Pulmonary artery endothelial cell (primary cell): ENCODE data around the gene JAKMIP3. TPM values are rescaled to one million over a fixed set of nuclear protein-coding genes. Genes with fewer than 3 reads are reported as not detected.

ENCODE experiments used
- DNase-seq: peaks from one replicate; pipeline ENCODE4 v3.0.0-alpha.2; 2011; ENCODE audit warnings: low read depth, low spot score
- total RNA-seq: library from RNA; depleted of rRNA; stranded (reverse); fragments of >200 nt; gene quantifications from 2 replicates; pipeline ENCODE4 v1.2.3, GENCODE V29; 2014

JAKMIP3 gene
- total RNA-seq, 1 donor from 2014 or later, result 0.07 TPM

DNA sequence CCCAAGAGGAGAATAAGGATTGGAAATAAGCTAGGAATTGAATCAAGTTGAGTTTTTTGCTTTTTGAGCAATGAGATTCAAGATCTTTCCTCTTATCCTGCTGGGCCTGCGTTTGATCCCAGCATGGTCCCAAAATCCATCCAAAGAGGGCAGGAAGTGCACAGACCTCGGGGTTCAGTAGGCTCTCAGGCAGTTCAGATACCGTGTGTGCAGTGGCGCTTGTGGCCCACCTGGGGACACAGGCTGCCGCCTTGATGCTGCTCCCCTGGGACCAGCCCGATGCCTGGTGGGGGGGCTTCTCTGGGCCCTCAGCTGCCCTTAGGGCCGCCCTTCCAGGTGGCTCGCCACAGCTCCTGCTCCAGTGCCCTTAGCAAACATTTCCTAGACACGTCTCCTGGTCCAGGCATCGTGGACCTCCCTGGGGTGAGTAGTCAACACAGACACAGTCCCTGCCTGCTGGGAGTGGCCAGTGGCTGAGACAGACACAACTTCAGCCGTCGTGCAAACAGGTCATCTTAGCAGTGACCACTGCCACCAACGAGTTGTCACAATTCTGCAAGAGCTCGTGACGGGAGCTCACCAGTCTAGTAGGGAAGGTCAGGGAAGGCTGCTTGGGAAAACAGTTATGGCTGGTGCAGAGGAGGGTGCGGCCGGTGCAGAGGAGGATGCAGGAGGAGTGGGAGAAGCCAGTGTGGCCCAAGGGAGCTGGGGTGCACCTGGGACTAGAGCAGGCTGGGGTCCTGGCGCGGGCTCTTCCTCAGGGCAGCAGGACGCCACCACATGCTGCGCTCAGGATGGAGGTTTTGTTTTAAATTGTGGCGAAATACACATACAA lies 21.7 kb upstream of the JAKMIP3 start:
- DNase-seq, result no peak

- no peak for DNase-seq
These were observed 20.9 kb upstream of the JAKMIP3 start for GRCh38 chr10:132044803-132045202.

GRCh38 chr10:132045324-132045723 lies 20.4 kb upstream of the JAKMIP3 start:
- DNase-seq, result no peak

DNA sequence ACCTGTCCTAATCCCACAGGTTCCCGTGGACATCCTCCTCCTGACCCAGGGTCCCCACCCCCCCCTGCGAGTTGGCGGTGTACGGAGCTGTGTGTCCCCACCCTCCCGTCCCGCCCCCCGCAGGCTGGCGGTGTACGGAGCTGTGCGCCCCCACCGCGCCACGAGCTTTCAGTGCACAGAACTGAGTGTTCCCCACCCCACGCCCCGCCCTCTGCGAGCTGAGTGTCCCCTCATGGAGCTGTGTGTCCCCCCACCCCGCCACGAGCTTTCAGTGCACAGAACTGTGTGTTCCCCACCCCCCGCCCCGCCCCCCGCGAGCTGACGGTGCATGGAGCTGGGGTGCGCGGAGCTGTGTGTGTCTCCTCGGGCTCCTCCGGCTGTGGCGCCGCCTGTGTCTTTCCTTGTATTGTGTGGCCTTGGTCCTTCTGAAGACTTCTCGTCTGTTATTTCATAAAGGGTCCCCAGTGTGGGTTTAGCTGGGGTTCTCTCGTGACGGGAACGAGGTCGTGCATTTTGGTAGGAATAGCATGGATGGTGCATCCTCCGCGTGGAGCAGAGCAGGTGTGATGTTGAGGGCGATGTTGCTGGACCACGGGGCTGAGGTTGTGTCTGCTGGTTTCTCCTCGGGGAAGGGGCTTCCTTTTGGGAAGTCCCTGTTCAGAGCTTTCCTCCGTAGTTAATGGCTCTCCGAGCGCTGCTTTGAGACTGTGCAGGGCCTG lies 18.0 kb upstream of the JAKMIP3 start:
- DNase-seq, result no peak

DNA sequence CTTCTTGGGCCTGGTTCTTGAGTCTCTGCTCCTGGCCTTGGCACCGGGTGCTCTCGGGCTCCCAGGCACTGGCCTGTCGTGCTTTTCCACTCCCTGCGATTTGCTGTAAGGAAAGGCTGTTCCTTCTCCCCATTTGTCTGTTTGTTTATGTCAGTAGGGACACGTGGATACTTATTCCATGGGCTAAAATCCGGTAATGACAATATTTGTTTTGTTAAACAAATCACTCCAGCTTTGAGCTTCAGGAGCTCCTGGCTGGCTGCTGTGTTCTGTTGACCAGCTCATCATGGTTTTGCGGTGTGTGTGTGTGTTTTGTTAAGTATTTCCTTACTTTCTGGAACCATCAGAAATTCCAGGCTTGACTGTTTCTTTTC lies 17.5 kb upstream of the JAKMIP3 start:
- no peak for DNase-seq

DNA sequence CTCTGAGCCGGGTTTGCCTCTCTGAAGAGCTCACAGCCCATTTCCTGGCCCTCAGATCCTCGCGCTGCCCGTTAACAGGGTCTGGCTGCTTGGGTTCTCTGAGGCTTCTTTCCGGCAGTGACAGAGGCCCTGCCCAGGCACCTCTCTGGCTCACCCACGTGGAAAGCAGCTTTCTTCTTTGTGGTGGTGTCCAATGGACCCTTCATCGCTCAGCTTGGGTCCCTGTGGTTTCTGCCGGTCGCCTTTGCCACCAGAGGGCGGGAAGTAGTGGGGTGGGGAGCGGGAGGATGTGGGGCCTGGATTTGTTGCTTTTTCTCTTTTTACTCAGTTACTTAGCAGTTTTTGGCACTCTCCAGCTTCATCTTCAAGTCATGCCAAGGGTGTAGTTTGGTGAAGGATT lies 15.6 kb upstream of the JAKMIP3 start:
- no peak for DNase-seq

GRCh38 chr10:132052124-132052523 lies 13.6 kb upstream of the JAKMIP3 start:
- DNase-seq, result no peak

- no peak for DNase-seq
These were observed 11.2 kb upstream of the JAKMIP3 start for GRCh38 chr10:132054564-132054963.

GRCh38 chr10:132055616-132056015 lies 10.1 kb upstream of the JAKMIP3 start:
- no peak for DNase-seq

GRCh38 chr10:132056663-132057062 lies 9.1 kb upstream of the JAKMIP3 start:
- no peak for DNase-seq

- no peak for DNase-seq
These were observed 8.5 kb upstream of the JAKMIP3 start for GRCh38 chr10:132057191-132057681.

- no peak for DNase-seq
These were observed 7.5 kb upstream of the JAKMIP3 start for GRCh38 chr10:132058111-132058745.

DNA sequence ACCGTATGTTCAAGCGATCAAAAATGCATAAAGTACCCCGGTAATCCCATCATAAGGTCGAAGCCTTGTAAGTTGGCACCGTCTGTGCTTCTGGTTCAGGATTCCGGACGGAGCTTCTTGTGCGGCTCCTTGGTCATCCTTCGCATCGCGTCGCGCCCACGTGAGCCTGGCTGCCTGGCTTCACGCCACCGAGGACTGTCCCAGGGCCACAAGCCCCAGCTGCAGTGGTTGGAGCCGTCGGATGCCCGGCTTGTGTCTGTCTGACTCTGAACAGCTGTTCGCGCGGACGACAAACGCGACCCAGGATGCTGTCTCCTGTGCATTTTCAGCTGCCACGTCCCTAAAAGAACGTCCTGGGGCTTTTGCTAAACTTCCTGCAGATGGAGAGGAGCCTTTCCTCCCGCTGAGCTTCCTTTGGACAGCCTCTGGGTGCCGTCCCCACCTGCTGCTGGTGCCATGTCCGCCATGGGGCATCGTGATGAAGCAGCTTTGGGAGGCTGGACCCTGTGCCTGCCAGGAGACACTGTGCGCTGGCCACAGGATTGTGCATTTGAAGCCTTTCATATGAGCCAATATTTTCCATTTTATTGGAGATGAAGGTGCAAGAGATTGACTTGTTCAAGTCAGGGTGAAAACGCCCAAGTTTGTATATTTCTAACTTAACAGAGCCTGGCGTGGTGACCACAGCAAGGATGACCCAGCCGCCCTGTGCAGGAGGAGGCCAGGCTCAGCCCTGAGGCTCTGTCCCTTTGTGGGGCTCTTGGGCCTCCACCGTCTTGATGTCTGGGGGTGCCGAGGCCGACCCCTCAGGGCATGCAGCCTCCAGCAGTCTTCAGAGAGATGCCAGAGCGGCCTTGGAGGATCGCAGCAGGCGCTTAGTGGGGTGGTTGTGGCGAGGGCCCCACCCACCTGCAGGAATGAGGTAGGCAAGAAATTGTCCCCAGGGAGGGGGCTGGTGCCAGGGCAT lies 6.7 kb upstream of the JAKMIP3 start:
- no peak for DNase-seq

DNA sequence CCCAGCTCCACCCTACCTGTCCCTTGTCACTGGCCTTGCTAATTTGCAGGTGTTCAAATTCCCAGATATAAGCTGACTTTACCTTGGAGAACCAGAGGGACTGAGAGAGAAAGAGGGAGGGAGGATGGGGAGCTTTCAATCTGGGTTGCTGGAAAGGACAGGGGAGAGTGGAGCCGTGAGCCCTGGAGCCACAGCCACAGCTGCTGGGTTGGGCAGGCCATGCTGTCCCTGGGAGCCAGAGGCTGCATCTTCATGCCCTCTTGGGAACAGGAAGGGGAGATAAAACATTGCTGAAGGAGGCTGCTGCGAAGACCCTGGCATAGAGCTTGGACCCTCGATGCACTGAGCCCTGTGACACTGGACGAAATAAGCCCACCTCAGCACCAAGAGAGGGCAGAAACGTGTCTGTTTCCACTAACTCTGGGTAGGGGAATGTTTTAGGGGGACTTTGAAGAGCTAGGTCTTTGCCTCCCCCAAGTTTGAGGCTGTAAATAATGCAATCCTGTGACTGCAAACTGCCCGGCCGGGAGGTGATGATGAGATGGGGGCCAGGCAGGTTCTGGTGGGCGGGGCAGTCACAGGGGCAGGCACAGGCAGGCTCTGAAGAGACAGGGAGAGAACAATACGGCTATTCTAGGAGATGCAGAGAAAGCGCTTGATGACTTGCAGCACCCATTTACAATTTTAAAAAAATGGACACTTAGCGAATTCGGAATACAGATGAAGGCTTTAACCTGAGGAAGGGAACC lies 5.8 kb upstream of the JAKMIP3 start:
- DNase-seq, result no peak

DNA sequence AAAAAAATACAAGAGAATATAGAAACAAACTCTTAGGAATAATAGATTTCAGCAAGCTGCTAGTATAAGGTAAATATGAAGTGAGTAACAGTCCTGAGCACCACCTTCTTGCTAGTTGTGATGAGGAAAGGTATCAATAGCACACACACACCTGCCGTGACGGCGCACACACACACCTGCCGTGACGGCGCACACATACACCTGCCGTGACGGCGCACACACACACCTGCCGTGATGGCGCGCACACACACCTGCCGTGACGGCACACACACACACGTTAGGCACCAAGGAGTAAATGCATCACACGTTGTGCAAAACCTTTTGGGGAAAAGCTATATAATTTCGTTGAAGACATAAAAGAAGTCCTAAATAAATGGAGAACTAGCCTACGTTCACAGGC lies 4.7 kb upstream of the JAKMIP3 start:
- no peak for DNase-seq

GRCh38 chr10:132061465-132061864 lies 4.3 kb upstream of the JAKMIP3 start:
- DNase-seq, result no peak

DNA sequence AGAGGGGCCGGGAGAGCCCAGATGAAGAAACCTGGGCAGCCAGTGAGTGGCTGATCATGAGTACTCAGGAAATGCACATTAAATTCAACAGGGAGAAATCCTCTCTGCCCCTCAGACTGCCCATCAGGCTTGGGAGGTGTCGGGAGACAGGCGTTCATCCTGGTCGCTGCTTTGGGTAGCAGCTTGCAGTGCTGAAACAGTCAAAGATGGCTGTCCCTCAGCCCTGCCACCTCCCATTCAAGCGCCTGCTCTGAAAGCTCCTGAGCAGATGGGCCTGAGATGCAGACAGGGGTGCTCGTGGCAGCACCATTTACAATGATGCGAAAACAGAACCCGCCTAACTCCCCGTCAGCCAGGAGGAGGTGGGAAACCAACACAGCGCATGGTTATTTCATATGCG lies 3.6 kb upstream of the JAKMIP3 start:
- no peak for DNase-seq

DNA sequence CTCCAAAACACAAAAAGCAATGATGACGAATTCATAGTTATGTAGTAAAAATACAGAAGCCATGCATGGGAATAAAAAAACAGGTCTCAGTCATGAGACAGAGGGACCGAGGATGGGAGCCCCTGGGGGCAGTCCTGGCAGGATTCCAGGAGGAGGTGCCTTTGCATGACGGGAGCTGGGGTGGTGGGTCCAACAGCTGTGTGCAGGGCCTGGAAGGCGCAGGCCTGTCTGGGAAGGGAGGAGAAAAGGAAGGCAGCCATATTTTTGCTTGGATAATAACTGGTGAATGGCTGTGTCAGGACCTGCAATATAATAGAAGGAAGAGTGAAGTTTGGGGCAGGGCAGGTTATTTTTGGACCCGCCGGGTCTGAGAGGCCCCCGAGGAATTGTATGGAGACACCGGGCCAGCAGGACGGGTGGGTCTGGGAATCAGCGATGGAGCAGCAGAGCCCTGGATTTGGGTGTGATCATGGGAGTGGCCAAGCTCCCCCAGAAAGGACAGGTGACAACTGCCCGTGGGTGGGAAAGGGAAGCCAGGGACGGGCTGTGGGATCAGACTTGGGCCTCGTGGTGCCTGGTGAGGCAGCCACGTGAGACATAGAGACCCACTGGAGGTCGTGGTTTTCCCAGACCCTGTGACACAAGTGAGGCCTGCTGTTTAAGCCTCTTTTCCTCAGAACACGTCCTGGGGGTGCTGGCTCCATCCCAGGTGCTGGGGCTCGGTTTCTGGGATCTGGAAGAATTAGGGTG lies 2.9 kb upstream of the JAKMIP3 start:
- DNase-seq, result no peak

GRCh38 chr10:132063432-132063831 lies 2.3 kb upstream of the JAKMIP3 start:
- no peak for DNase-seq
